ENCODE measurements around the gene GUCY1A1.

DNA sequence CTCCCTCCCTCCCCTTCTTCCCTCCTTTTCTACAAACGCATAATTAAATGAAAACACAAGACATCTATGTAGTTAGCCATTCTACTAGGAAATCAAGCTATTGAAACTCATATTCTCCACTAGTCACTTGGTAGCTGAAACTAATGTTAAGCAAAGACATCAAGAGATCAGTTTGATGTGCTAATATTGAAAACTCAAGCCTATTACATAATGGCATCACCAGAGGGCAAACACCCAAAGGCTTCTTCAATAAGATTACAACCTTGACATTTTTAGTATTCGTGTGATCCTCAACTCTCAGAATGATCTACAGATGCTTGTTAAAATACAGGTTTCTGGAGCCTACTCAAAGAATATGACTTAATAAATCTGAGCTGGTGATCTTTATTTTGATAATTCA, 6.2 kb upstream of the GUCY1A1 start:
- TF ChIP-seq, protein P1, sequence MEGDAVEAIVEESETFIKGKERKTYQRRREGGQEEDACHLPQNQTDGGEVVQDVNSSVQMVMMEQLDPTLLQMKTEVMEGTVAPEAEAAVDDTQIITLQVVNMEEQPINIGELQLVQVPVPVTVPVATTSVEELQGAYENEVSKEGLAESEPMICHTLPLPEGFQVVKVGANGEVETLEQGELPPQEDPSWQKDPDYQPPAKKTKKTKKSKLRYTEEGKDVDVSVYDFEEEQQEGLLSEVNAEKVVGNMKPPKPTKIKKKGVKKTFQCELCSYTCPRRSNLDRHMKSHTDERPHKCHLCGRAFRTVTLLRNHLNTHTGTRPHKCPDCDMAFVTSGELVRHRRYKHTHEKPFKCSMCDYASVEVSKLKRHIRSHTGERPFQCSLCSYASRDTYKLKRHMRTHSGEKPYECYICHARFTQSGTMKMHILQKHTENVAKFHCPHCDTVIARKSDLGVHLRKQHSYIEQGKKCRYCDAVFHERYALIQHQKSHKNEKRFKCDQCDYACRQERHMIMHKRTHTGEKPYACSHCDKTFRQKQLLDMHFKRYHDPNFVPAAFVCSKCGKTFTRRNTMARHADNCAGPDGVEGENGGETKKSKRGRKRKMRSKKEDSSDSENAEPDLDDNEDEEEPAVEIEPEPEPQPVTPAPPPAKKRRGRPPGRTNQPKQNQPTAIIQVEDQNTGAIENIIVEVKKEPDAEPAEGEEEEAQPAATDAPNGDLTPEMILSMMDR (IDR thresholded peaks at IDR 0.05): no peak
- no peak for TF ChIP-seq POLR2A (IDR thresholded peaks at IDR 0.05)
